GM19025 (cell line): Measurements from ENCODE around the gene FBXL7.

Experiments used
- ATAC-seq: cut with Tn5 transposase; IDR thresholded peaks from one replicate; pipeline ENCODE4 v1.9.1; 2021; ENCODE audit warnings: mild to moderate bottlenecking, low read depth, moderate library complexity; ENCODE audit not compliant: unreplicated experiment

FBXL7 gene

GRCh38 chr5:15959370-15960164 is 459.6 kb downstream of the FBXL7 start:
- no peak for ATAC-seq

DNA sequence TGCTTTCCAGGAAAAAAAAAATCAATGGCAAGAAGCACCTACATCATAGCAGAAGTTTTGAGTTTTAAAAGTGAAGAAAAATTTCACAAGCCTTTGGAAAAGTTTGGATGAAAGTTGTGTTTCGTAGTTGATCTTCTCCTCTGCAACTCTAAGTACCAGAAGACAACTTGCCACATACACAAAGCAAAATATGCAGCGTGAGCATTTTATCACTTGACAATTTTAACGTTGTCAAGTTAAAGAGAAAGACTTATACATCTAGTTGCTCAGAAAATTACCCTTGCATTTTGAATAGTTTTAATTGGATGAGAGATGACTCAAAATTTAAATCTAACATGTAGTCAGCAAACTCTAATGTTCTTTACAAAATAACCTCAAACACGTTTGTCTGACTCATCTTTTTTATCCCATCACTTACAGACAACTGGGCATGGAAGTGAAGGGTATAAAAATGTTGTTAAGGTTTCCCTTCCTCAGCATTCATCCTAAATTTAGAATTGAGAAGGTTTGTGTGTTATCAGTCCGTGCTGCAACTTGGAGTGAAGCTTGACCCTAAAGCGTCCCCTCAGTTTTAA is 466.2 kb downstream of the FBXL7 start:
- ATAC-seq: no peak

GRCh38 chr5:15966651-15967050 is 466.7 kb downstream of the FBXL7 start:
- no peak for ATAC-seq

GRCh38 chr5:15968993-15969392 is 469.0 kb downstream of the FBXL7 start:
- no peak for ATAC-seq

GRCh38 chr5:15977851-15978250 is 477.9 kb downstream of the FBXL7 start:
- no peak for ATAC-seq

DNA sequence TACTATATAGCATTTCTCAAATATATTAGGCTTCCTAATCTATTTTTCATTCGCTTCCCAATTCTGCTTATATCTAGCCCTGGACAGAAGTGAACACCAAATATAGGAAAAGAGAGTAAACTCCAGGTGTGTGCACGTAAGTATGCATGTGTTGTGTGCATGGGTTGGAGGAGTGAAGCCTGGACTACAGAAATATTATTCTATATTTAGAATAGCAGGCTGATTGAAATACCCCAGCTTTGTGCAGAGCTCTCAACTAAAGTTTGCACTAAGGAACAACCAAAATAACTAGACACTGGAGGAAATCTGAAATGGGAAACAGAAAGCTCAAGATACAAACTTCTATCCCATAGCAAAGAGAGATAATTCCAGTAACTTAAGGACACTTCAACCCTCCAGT is 480.9 kb downstream of the FBXL7 start:
- ATAC-seq: no peak

- ATAC-seq: no peak
These were observed 483.4 kb downstream of the FBXL7 start for GRCh38 chr5:15983392-15983791.
